GM18951 (cell line): Measurements from ENCODE around the gene DUS1L.

Source experiments
- POLR2A ChIP-seq: IDR thresholded peaks from 4 replicates; pipeline ENCODE4 v1.6.1; 2011; ENCODE audit warnings: mild to moderate bottlenecking; ENCODE audit not compliant: insufficient read length, insufficient read depth; ENCODE audit errors: extremely low read depth
- in situ Hi-C: fragments of 300-500 bp; cut with MboI; formaldehyde crosslinking; loops from one replicate; pipeline ENCODE4 v1.12.0; 2022; ENCODE audit warnings: low sequenced_read_pairs, mixed read lengths, inconsistent platforms; ENCODE audit not compliant: unreplicated experiment

The DUS1L gene

GRCh38 chr17:82087961-82088837, 22.6 kb upstream of the DUS1L start:
- in situ Hi-C loops, result no loop called here
- TF ChIP-seq POLR2A, result no peak

DNA sequence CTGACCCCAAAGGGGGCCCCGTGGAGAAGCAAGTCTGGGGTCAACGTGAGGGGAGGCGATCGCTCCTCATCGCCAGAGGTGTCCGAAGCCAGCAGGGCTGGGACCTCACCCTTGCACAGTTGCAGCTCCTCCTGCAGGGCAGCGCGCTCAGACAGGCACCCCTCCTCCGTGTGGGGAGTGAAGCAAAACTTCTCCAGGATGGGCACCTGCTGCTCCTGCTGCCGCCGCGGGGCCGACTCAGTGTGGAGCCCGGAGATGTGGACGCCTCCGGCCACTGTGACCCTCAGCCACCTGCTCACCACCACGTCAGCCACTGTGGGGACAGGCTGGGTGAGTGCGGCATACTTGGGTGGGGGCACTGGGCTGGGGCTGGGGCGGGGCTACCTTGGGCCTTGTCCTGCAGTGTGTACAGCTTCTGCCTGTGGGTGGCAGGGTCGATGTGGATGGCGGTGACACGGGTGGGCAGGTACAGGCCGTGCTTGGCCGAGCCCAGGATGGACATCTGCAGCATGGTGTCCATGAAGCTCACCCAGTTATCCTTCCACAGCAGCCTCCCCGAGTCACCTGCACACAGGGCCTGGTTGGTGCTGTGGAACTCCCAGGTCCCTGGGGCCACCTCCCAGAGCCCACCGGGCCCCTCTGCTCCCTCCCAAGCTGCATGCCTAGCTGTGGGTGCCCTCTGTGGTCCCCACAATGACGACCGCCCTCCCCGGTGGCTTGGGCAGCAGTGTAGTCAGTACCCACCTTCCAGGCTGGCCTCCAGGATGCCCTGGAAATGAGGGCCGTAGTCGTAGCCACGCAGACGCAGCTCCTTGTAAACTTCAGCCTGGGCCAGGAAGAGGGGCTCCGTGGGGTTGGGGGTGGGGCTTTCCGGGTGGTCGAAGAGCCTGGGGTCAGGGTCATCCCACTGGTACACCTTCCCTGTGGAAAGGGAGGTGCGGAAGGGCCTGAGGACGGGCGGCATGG, 21.6 kb upstream of the DUS1L start:
- in situ Hi-C loops, result no loop called here
- no peak for TF ChIP-seq POLR2A

DNA sequence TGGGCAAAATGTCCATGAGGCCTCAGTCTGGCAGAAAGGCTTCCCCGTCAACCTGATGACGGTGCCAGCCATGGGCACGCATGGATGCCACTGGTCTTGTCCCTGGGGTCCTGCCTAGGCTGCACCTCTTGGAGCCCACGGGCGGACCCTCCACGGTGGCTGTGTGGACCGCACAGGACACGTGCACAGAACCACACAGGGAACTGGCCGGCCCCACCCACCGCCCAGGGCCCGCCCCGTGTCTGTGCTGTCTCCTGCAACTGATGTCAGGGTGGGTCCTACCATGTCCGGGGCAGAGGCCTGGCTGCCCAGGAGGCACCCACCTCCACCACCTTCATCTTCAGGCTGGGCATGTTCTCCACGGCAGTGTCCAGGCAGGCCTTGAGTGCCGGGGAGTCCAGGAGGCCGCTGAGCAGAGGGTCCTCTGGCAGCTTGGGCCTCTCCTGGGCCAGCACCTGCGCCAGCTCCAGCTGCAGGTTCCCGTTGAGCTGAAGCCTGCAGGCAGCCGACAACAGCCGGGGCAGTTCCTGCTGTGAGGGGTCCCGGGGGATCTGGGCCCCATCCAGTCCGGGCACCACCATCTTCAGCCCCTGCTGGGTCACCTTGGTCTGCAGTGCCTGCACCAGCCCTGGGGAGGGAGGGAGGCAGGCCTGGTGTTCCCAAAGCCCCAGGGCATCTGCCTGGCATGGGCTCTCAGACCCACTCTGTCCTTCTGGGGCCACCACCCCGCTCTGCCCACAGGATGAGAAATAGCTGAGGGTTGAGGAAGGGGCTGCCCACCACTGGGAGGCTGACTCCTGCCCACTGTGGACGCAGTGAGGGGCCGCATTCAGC, 20.5 kb upstream of the DUS1L start:
- in situ Hi-C loops, result no loop called here
- no peak for TF ChIP-seq POLR2A

DNA sequence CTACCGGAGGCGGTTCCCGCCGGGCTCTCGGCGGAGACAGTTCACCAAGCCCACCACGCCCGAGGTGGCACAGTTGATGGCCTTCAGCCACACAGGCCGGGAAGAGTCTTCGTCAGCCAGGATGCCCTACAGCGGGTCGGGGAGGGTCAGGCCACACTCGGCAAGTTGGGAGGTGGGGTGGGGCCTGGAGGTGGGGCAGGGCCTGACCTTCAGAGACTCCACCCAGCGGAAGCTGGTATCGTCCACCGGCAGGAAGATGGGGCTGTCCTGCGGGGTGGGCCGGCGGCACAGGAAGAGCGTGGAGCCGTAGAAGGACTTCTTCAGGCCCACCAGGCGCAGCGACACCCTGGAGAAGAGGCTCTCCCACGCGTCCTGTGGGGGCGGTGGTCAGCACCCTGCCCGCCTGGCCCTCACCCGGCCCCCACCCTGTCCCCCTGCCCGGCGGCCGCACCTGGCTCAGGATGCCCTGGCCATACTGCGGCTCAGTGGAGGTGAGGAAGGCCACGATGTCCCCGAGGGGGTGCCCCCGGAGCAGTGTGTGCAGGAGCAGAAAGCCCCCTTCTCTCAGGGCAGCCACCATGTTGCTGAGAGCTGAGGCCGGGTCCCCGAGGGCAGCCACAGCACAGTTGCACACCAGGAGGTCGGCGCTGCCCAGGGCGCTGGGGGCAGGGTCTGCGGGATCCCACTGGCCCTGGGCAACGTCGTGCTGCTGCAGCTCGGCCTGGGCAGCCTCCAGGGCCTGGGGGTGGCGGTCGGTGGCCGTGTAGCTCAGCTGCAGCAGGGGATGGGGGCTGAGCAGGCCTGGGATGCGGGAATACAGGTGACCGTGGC, 19.6 kb upstream of the DUS1L start:
- no peak for TF ChIP-seq POLR2A
- in situ Hi-C loops, result no loop called here

- in situ Hi-C loops, result no loop called here
- no peak for TF ChIP-seq POLR2A
Observed at GRCh38 chr17:82084373-82085030, 18.9 kb upstream of the DUS1L start.

GRCh38 chr17:82083533-82084359, 18.1 kb upstream of the DUS1L start:
- in situ Hi-C loops, result no loop called here

GRCh38 chr17:82083009-82083408, 17.4 kb upstream of the DUS1L start:
- in situ Hi-C loops, result no loop called here
- no peak for TF ChIP-seq POLR2A

More at GRCh38 chr17:82083533-82084359, 18.1 kb upstream of the DUS1L start:
- peak; percentile 2 for TF ChIP-seq POLR2A

GRCh38 chr17:82082456-82082855, 16.9 kb upstream of the DUS1L start:
- in situ Hi-C loops, result no loop called here
- no peak for TF ChIP-seq POLR2A

DNA sequence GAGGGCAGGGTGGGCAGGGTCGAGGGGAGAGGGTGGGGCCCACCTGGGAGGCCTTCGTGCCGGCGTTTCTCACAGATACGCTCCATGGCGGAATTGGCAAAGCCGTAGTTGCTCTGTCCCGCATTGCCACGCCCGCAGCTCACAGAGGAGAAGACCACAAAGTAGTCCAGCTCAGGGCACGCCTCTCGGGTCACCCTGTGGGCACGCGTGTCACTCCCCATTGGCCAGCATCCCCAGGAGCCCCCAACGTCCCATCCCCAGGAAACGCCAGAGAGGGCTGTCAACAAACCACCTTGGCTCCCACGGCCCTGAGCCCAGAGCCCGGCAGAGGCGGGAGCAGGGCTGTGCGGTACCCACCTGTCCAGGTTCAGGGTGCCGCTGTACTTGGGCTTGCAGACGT, 16.4 kb upstream of the DUS1L start:
- no peak for TF ChIP-seq POLR2A
- in situ Hi-C loops, result no loop called here

GRCh38 chr17:82081546-82081945, 15.9 kb upstream of the DUS1L start:
- in situ Hi-C loops, result no loop called here
- TF ChIP-seq POLR2A, result no peak
